Prostate gland (tissue), 2 donors: Measurements from ENCODE around the gene HSF2BP.
"Not testable (repeated sequence)": the region's sequence is repeated elsewhere in the genome, so short reads cannot be mapped to it uniquely, and the experiment has no call there.

Experiments used
- CTCF ChIP-seq, 4 experiments: fragments of 200-600 bp in 2 of 4; fragments of 450-650 bp in 2 of 4; sonication (generic) in 2 of 4; IDR thresholded peaks; 1 replicate in 3 of 4; 2 replicates in 1 of 4; pipeline ENCODE4 v1.5.1; 2016 to 2019; ENCODE audit warnings: antibody characterized with exemption in 4 of 4, mild to moderate bottlenecking in 2 of 4, moderate library complexity in 2 of 4
- POLR2A ChIP-seq: fragments of 450-650 bp; IDR thresholded peaks from one replicate; pipeline ENCODE4 v1.6.1; 2016; ENCODE audit warnings: antibody characterized with exemption, mild to moderate bottlenecking
- POLR2AphosphoS5 ChIP-seq: sonication (generic); formaldehyde crosslinking; IDR thresholded peaks from one replicate; pipeline ENCODE4 v1.6.1; 2017; ENCODE audit warnings: antibody characterized with exemption

DNA sequence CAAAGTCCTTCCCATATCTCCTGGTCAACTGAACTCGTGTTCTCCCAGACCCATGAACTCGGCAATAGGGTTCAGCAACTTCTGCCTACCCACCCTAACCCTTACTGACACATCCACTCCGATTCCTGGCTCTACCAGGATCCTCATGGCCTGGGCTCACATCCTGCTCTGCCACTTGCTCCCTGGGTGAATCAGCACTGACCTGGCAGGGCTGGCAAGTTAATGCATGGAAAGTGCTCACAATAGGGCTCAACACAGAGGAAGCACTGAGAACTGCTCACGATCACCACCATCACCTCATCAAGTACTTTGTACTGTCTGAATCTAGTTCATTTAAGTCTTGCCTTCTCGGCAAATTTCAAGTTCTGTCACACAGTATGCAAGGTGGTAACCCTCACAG lies 96.8 kb downstream of the HSF2BP start:
- not testable (repeated sequence) for TF ChIP-seq POLR2A; CTCF (IDR thresholded peaks at IDR 0.05); POLR2AphosphoS5
